H1 (cell line): Measurements from ENCODE around the gene RGS9. TPM values are rescaled to one million over a fixed set of nuclear protein-coding genes. Genes with fewer than 3 reads are reported as not detected.

Source experiments
- CTCF ChIA-PET: fragments of 300-600 bp; sonication (Branson Sonifier 250); formaldehyde crosslinking; loops from one replicate; lab custom pipeline; 2021; ENCODE audit not compliant: partially characterized antibody; lab: Charles Lee
- POLR2A ChIA-PET: fragments of 300-600 bp; sonication (Branson Sonifier 250); formaldehyde crosslinking; loops from one replicate; lab custom pipeline; 2021; ENCODE audit warnings: inconsistent platforms; ENCODE audit not compliant: partially characterized antibody; lab: Charles Lee
- DNase-seq, 2 experiments: peaks; one replicate each; pipeline versions ENCODE4 v3.0.0 to v3.0.0-alpha.2; 2010 to 2022; ENCODE audit warnings: low spot score in 2 of 2, low read depth in 1 of 2, mixed read lengths in 1 of 2
- FAIRE-seq: peaks from 2 replicates; lab custom pipeline; 2011; peaks lifted over from hg19 to GRCh38; lab: Jason Lieb, UNC
- H2AFZ ChIP-seq: 2 replicates; pipeline ENCODE4 v1.8.1; 2012; ENCODE audit warnings: low read length, inconsistent platforms
- H2AK5ac ChIP-seq: 2 replicates; pipeline ENCODE4 v1.6.1; 2013; ENCODE audit warnings: low read depth, low read length
- H2BK120ac ChIP-seq: replicated peaks from 2 replicates; pipeline ENCODE3; 2013; ENCODE audit warnings: low read depth, low read length, inconsistent platforms
- H2BK12ac ChIP-seq: 2 replicates; pipeline ENCODE4 v1.6.1; 2013; ENCODE audit warnings: low read depth, low read length
- H2BK15ac ChIP-seq: 2 replicates; pipeline ENCODE4 v1.6.1; 2013; ENCODE audit warnings: low read length
- H2BK20ac ChIP-seq: 2 replicates; pipeline ENCODE4 v1.6.1; 2013; ENCODE audit warnings: low read length
- H2BK5ac ChIP-seq: 2 replicates; pipeline ENCODE4 v1.6.1; 2013; ENCODE audit warnings: low read depth, low read length
- H3K14ac ChIP-seq: 2 replicates; pipeline ENCODE4 v1.6.1; 2013; ENCODE audit warnings: inconsistent platforms; ENCODE audit not compliant: insufficient read length
- H3K18ac ChIP-seq: 2 replicates; pipeline ENCODE4 v1.6.1; 2013; ENCODE audit warnings: low read length; ENCODE audit errors: extremely low read depth
- H3K23ac ChIP-seq: 2 replicates; pipeline ENCODE4 v1.6.1; 2013; ENCODE audit warnings: inconsistent platforms; ENCODE audit not compliant: insufficient read length
- H3K23me2 ChIP-seq: 2 replicates; pipeline ENCODE4 v1.6.1; 2013; ENCODE audit warnings: low read depth, low read length
- H3K27ac ChIP-seq: 2 replicates; pipeline ENCODE4 v1.6.1; 2011; ENCODE audit warnings: low read depth, low read length, inconsistent platforms
- H3K27me3 ChIP-seq, 4 experiments: replicated peaks in 1 of 4; 1 replicate in 1 of 4; 2 replicates in 3 of 4; pipeline versions ENCODE4 v1.6.1 to v1.8.1; 2011 to 2013; ENCODE audit warnings: low read length in 3 of 4, mild to moderate bottlenecking in 3 of 4, inconsistent platforms in 2 of 4, mixed read lengths in 2 of 4, moderate library complexity in 1 of 4; ENCODE audit not compliant: control insufficient read depth in 3 of 4, insufficient read depth in 3 of 4; ENCODE audit errors: extremely low read depth in 1 of 4
- H3K36me3 ChIP-seq, 4 experiments: 2 replicates each; pipeline versions ENCODE4 v1.6.1 to v1.8.1; 2011 to 2013; ENCODE audit warnings: mild to moderate bottlenecking in 4 of 4, low read length in 3 of 4, moderate library complexity in 2 of 4, control low read depth in 1 of 4, inconsistent platforms in 1 of 4; ENCODE audit not compliant: insufficient read depth in 4 of 4, control insufficient read depth in 2 of 4
- H3K4ac ChIP-seq: replicated peaks from 2 replicates; pipeline ENCODE3; 2013; ENCODE audit warnings: low read length, low read depth, mixed read lengths, inconsistent platforms; ENCODE audit not compliant: insufficient read length
- H3K4me1 ChIP-seq, 4 experiments: replicated peaks in 1 of 4; 1 replicate in 1 of 4; 2 replicates in 3 of 4; pipeline versions ENCODE4 v1.6.1 to v1.8.1; 2011 to 2013; ENCODE audit warnings: low read length in 3 of 4, inconsistent platforms in 2 of 4, mixed read lengths in 1 of 4; ENCODE audit not compliant: insufficient read depth in 4 of 4, control insufficient read depth in 3 of 4
- H3K4me2 ChIP-seq, 2 experiments: 2 replicates each; pipeline versions ENCODE4 v1.6.1 to v1.8.1; 2011 to 2013; ENCODE audit warnings: low read depth in 2 of 2, low read length in 2 of 2, control low read depth in 1 of 2, inconsistent platforms in 1 of 2, mild to moderate bottlenecking in 1 of 2; ENCODE audit not compliant: insufficient read depth in 1 of 2
- H3K4me3 ChIP-seq, 4 experiments: fragments of 200-600, 300-600 bp in 1 of 4; sonication (generic), shearing (Covaris generic), sonication (Bioruptor Twin) in 1 of 4; 2 replicates each; pipeline versions ENCODE4 v1.5.1 to v1.8.1; 2011 to 2016; ENCODE audit warnings: low read length in 4 of 4, low read depth in 3 of 4, control low read depth in 2 of 4, inconsistent platforms in 2 of 4, mild to moderate bottlenecking in 2 of 4, mixed read lengths in 1 of 4, moderate library complexity in 1 of 4; ENCODE audit not compliant: insufficient read depth in 2 of 4; ENCODE audit errors: extremely low read depth in 1 of 4
- H3K56ac ChIP-seq: replicated peaks from 2 replicates; pipeline ENCODE3; 2013; ENCODE audit warnings: low read depth, mild to moderate bottlenecking, mixed read lengths, low read length, inconsistent platforms; ENCODE audit not compliant: insufficient read length
- H3K79me1 ChIP-seq: 2 replicates; pipeline ENCODE4 v1.6.1; 2013; ENCODE audit warnings: low read depth, low read length, control low read depth
- H3K79me2 ChIP-seq, 2 experiments: 2 replicates each; pipeline versions ENCODE4 v1.6.1 to v1.8.1; 2012 to 2013; ENCODE audit warnings: low read length in 2 of 2, mild to moderate bottlenecking in 2 of 2, inconsistent platforms in 1 of 2; ENCODE audit not compliant: insufficient read depth in 2 of 2, control insufficient read depth in 1 of 2
- H3K9ac ChIP-seq, 4 experiments: replicated peaks in 1 of 4; 1 replicate in 1 of 4; 2 replicates in 3 of 4; pipeline versions ENCODE4 v1.6.1 to v1.8.1; 2011 to 2013; ENCODE audit warnings: low read depth in 3 of 4, low read length in 3 of 4, control low read depth in 2 of 4, mild to moderate bottlenecking in 2 of 4, moderate library complexity in 2 of 4, inconsistent platforms in 1 of 4; ENCODE audit errors: extremely low read depth in 1 of 4
- H3K9me3 ChIP-seq, 2 experiments: 2 replicates each; pipeline versions ENCODE4 v1.6.1 to v1.8.1; 2012 to 2013; ENCODE audit warnings: mild to moderate bottlenecking in 2 of 2, moderate library complexity in 2 of 2, control low read depth in 1 of 2, inconsistent platforms in 1 of 2, low read depth in 1 of 2, low read length in 1 of 2, mixed read lengths in 1 of 2; ENCODE audit not compliant: insufficient read depth in 2 of 2
- H4K20me1 ChIP-seq, 2 experiments: replicated peaks in 1 of 2; 2 replicates each; pipeline versions ENCODE3 to v1.8.1; 2011 to 2013; ENCODE audit warnings: inconsistent platforms in 2 of 2, low read length in 2 of 2, mild to moderate bottlenecking in 1 of 2; ENCODE audit not compliant: insufficient read depth in 2 of 2, control insufficient read depth in 1 of 2
- H4K5ac ChIP-seq: 2 replicates; pipeline ENCODE4 v1.6.1; 2013; ENCODE audit warnings: low read length, low read depth, mixed read lengths, inconsistent platforms; ENCODE audit not compliant: insufficient read length
- H4K8ac ChIP-seq: 2 replicates; pipeline ENCODE4 v1.8.0; 2013; ENCODE audit warnings: mild to moderate bottlenecking, moderate library complexity, low read length, inconsistent platforms; ENCODE audit not compliant: insufficient read depth; ENCODE audit errors: extremely low read depth
- H4K91ac ChIP-seq: replicated peaks from 2 replicates; pipeline ENCODE3; 2013; ENCODE audit warnings: low read length, mixed read lengths, inconsistent platforms; ENCODE audit not compliant: insufficient read length
- BACH1 ChIP-seq: IDR thresholded peaks from 2 replicates; pipeline ENCODE4 v1.6.1; 2012; ENCODE audit warnings: low read length, improper control_type of control experiment
- CEBPB ChIP-seq: IDR thresholded peaks from 2 replicates; pipeline ENCODE4 v1.6.1; 2012; ENCODE audit warnings: low read depth, low read length
- EGR1 ChIP-seq: IDR thresholded peaks from 2 replicates; pipeline ENCODE4 v1.6.1; 2011; ENCODE audit warnings: low read depth, low read length, borderline replicate concordance
- HDAC6 ChIP-seq: IDR thresholded peaks from one replicate; pipeline ENCODE4 v1.7.1; 2012; ENCODE audit warnings: low read depth, mild to moderate bottlenecking, inconsistent platforms, low read length, moderate library complexity
- MAFK ChIP-seq: IDR thresholded peaks from 2 replicates; pipeline ENCODE4 v1.6.1; 2012; ENCODE audit warnings: low read depth, mild to moderate bottlenecking, improper control_type of control experiment, low read length
- RAD21 ChIP-seq, 2 experiments: IDR thresholded peaks in 1 of 2; conservative IDR thresholded peaks in 1 of 2; 2 replicates each; pipeline ENCODE4 v1.6.1; 2011; ENCODE audit warnings: low read depth in 2 of 2, low read length in 2 of 2, improper control_type of control experiment in 1 of 2, inconsistent platforms in 1 of 2, mild to moderate bottlenecking in 1 of 2, moderate library complexity in 1 of 2
- SIX5 ChIP-seq: IDR thresholded peaks from 2 replicates; pipeline ENCODE4 v1.6.1; 2011; ENCODE audit warnings: mild to moderate bottlenecking, low read depth, low read length
- SP2 ChIP-seq: IDR thresholded peaks from 2 replicates; pipeline ENCODE4 v1.6.1; 2012; ENCODE audit warnings: mild to moderate bottlenecking, low read length, inconsistent platforms
- SRF ChIP-seq: IDR thresholded peaks from 2 replicates; pipeline ENCODE4 v1.6.1; 2011; ENCODE audit warnings: mild to moderate bottlenecking, low read depth, low read length, moderate library complexity
- WGBS, 2 experiments: shearing (Covaris generic) in 1 of 2; methylation state at CpG; one replicate each; pipeline versions ENCODE4 v1.1.6 to v1.1.7; 2013 to 2015; ENCODE audit warnings: low lambda C conversion rate in 2 of 2, mixed read lengths in 2 of 2, inconsistent platforms in 1 of 2, low coverage in 1 of 2, missing lambda C conversion rate in 1 of 2; ENCODE audit not compliant: insufficient replicate concordance in 2 of 2, insufficient coverage in 1 of 2, insufficient read length in 1 of 2; ENCODE audit errors: extremely low coverage in 1 of 2, missing lambda C conversion rate in 1 of 2; 5-methylcytosine and 5-hydroxymethylcytosine counted together
- polyA plus RNA-seq, 7 experiments: library from polyadenylated mRNA; depleted of rRNA in 3 of 7; stranded (reverse) in 5 of 7; unstranded in 2 of 7; fragments of >200 nt in 5 of 7; fragments of 200-250 nt in 2 of 7; gene quantifications; 1 replicate in 5 of 7; 2 replicates in 1 of 7; 4 replicates in 1 of 7; pipeline versions ENCODE4 v1.2.1 to v1.2.3, GENCODE V29; 2011 to 2013; ENCODE audit warnings: missing spikeins in 2 of 7, mixed read lengths in 2 of 7
- total RNA-seq: library from RNA; stranded (reverse); fragmentation: NEBNext Ultra II Directional; extraction: Animal tissue kit (Norgen Biotek cat#: 25700); gene quantifications from 2 replicates; pipeline ENCODE4 v1.2.1, GENCODE V29; 2021

The RGS9 gene
- total and polyA plus RNA-seq, 2 of the 8 experiments (the other 6 are each of a cell fraction or from before 2014, with no cell fraction given) = 8.9 to 20.5 TPM

DNA sequence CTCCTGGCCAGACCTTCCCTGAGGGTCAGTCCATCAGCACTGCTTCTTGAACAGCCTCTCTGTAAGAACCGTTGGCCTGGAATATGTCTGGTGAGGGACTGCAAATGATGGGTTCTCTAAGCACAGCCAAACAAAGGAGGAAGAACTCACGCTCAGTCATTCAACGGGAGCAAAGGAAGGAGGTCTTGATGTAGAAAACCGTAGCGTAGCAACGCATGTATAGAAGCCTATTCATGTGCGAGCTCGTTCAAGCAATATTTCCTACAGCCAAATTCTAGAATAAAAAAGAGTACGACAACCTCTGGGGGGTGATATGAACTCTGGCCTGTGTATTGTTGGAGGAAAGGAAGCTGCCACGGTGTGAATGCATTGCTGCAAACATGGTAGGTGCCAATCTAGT is 64.2 kb downstream of the RGS9 start:
- Histone ChIP-seq H4K20me1 (no peaks in the 10 kb centered on the region), H3K56ac (no peak overlapping the region), H3K4me2 (no peak overlapping the region), H3K9ac (no peak overlapping the region), H2AK5ac (no peak overlapping the region), H4K91ac (no peak overlapping the region), H3K79me2 (no peaks in the 10 kb centered on the region), H2BK5ac (no peak overlapping the region), H3K27me3 (no peaks in the 10 kb centered on the region), H3K79me1 (no peaks in the 10 kb centered on the region), H3K23ac (no peak overlapping the region), H3K18ac (no peak overlapping the region), H3K4me3 (no peak overlapping the region), H4K5ac (no peak overlapping the region), H3K14ac (no peak overlapping the region), H3K9me3 (no peaks in the 10 kb centered on the region), H4K8ac (no peak overlapping the region), H3K23me2 (peaks cover 2% of the 10 kb centered on the region; the same call in 1 of the 2 replicates), H3K4ac (no peak overlapping the region), H2BK15ac (no peak overlapping the region), H2AFZ (no peak overlapping the region), H3K27ac (no peak overlapping the region), H2BK12ac (no peak overlapping the region), H2BK120ac (no peak overlapping the region), H3K4me1 (no peaks in the 10 kb centered on the region), H2BK20ac (no peak overlapping the region), H3K36me3 (no peaks in the 10 kb centered on the region)
- FAIRE-seq (no peak), DNase-seq (no peak)
- no peak for TF ChIP-seq HDAC6
- TF ChIP-seq SIX5 = no peak
- TF ChIP-seq SRF = no peak
- no peak for TF ChIP-seq SP2
- no peak for TF ChIP-seq MAFK
- no peak for TF ChIP-seq RAD21 (IDR thresholded peaks at IDR 0.05 in 1 of 2, conservative IDR thresholded peaks at IDR 0.05 in 1 of 2; ENCODE audit: low read depth in 2 of 2, low read length in 2 of 2)
- no peak for TF ChIP-seq EGR1
- TF ChIP-seq BACH1 = no peak
- TF ChIP-seq CEBPB = no peak
- ChIA-PET POLR2A (no interaction called here), CTCF (interaction anchor here (1.4 to 2.3 kb wide), 3 partner anchors 9 to 66 kb away, joined by 4 to 10 read pairs (median 5); no protein-coding TSS in a partner anchor)
- 86% methylated on average over 10 of the region's 10 CpGs; no CpG with 5 or more reads in 1 of the 2 experiments for WGBS, 2 experiments
